ENCODE data around the gene ZNF578.
A peak's percentile ranks its signal among the peaks of the same experiment; 100 is the strongest.
"Not testable (repeated sequence)": the region's sequence is repeated elsewhere in the genome, so short reads cannot be mapped to it uniquely, and the experiment has no call there.

Gene ZNF578

DNA sequence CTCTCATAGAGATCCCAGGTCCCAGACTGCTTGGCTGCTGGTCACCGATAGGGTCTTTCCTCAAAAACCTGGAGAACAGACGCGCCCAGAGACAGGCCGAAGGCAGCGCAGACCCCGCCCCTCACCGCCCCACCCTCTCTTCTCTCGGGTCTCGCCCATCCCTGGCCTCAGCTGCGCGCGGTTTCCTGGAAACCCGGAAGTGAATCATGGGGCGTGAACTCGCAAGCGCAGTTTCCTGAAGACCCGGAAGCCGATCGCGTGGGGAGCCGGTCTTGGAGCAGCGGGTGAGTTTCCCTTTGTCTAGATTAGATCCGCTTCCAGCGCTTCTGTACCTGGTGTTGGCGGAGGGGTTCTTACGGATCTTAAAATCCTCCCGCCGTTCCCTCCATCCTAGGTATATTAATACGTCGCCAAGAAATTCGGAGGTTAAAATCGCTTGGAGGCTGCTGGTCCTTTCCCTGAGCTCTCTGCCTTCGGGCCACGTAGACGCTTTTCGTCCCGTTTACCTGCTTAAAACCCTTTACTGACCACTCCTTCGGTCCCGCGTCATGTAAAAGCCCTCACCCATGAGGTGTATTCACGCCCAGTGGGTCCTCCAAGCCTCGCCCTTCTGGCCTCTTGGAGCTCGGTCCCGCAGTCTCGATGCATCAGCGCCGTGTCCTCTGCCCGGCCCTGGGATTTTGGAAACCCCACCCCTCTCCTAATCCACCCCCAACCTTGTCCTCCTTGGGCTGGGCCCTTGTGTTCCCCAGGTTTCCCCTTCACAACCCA lies at the start of gene ZNF578:
TSS of gene ZNF578 (plus strand) at position 230 of the 771 bp plus-strand sequence. CDS start 48,293 bp downstream, outside the sequence.
- Histone ChIP-seq H3K27ac (peak within 1 kb of the TSS in 1 of 21 experiments; percentile 63), H3K4me3 (peak within 1 kb of the TSS; percentile 26 to 53 (median 38))

DNA sequence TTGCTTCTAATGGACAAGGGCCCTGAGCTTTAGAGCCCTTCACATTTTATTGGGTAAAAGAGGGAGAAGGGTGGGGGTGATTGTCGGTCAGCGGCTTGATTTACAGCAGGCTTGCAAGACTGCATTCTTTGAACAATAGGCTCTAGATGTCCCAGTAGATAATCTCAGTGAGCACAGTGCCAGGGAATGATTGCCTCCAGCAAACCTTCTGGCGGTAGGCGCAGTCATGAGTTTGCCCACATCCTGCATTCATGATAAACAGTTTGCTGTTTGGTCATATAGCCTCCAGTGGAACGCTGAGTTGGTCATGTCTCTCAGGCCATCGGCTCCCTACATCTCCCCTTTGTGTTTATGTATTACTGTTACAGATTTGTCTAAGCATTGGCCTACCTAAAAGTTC lies 43.1 kb upstream of the ZNF578 start:
- H3K27ac ChIP-seq: no peak overlapping the region
- H3K4me3 ChIP-seq: no peak overlapping the region

DNA sequence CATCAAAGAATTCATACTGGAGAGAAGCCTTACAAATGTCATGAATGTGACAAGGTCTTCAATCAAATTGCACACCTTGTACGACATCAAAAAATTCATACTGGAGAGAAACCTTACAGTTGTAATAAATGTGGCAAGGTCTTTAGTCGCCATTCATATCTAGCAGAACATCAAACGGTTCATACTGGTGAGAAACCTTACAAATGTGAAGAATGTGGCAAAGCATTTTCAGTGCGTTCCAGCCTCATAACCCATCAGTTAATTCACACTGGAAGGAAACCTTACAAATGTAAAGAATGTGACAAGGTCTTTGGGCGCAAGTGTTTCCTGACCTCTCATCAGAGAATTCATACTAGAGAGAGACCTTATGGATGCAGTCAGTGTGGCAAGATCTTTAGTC lies 37.6 kb upstream of the ZNF578 start:
- H3K27ac ChIP-seq: no peak overlapping the region
- no peak overlapping the region for H3K4me3 ChIP-seq

DNA sequence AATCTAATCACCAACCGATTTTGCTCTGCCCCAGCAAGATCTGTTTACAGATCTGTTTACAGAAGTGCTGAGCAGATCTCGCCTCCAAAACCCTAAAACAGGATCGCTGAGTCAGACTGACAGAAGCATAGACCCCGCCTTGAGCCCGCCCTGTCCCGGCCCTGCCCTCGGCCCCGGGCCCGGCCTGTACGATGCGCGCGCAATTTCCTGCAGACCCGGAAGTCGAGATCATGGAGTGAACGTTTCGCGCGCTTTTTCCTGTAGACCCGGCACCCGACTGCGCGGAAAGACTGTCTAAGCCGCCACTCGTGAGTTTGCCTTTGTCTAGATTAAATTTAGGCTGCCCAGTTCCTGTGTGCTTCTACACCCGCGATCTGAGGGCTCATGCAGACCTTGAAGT lies 24.4 kb upstream of the ZNF578 start, which contains the start of gene ZNF534:
TSS of gene ZNF534 (plus strand) at position 212 of the 400 bp plus-strand sequence. CDS start 2,327 bp downstream, outside the sequence.
- Histone ChIP-seq H3K27ac (no peak within 1 kb of the TSS), H3K4me3 (no peak within 1 kb of the TSS)

DNA sequence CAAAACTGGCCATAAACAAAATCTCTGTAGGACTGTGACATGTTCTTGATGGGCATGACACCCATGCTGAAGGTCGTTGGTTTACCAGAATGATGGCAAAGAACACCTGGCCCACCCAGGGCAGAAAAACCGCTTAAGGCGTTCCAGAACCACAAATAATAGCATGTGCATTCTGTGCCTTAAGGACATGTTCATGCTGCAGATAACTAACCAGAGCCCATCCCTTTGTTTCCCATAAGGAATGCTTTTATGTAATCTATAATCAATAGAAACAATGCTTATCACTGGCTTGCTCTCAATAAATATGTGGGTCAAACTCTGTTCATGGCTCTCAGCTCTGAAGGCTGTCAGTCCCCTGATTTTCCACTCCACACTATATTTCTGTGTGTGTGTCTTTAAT lies 11.2 kb upstream of the ZNF578 start:
- Histone ChIP-seq H3K4me3 (no peak overlapping the region), H3K27ac (no peak overlapping the region)

DNA sequence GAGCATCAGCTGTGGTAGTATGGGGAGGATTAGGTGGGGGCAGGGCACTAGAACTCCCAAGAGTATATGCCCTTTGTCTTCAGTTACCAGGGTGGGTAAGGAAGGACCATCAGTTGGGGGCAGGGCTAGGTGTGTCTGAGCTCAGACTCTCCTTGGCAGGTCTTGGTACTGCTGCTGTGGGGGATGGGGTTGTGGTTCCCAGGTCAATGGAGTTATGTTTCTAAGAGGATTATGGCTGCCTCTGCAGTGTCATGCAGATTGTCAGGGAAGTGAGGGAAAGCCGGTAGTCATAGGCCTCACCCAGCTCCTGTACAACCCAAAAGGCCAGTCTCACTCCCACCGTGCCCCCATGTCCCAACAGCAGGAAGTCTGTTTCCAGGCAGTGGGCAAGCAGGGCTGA lies 8.8 kb upstream of the ZNF578 start:
- H3K27ac ChIP-seq: no peak overlapping the region
- H3K4me3 ChIP-seq: no peak overlapping the region

DNA sequence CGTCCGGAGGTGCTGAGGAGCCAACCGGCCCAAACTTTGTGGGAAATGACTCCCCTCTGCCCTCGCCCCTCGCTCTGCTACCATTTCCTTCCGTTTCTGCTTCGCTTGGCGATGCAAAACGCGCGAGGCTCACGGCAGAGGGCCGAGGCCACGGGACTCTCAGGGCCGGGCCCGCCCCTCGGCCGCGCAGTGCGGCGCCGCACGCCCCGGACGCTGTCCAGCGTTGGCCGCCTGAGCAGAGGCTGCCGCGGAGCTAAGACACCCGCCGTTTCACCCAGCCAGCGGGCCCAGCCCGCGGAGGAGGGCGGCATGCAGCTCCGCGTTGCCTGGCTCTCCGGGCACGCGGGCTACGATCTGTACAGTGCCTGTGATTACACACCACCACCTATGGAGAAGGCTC lies 2.1 kb upstream of the ZNF578 start:
- H3K4me3 ChIP-seq: no peak overlapping the region
- no peak overlapping the region for H3K27ac ChIP-seq

DNA sequence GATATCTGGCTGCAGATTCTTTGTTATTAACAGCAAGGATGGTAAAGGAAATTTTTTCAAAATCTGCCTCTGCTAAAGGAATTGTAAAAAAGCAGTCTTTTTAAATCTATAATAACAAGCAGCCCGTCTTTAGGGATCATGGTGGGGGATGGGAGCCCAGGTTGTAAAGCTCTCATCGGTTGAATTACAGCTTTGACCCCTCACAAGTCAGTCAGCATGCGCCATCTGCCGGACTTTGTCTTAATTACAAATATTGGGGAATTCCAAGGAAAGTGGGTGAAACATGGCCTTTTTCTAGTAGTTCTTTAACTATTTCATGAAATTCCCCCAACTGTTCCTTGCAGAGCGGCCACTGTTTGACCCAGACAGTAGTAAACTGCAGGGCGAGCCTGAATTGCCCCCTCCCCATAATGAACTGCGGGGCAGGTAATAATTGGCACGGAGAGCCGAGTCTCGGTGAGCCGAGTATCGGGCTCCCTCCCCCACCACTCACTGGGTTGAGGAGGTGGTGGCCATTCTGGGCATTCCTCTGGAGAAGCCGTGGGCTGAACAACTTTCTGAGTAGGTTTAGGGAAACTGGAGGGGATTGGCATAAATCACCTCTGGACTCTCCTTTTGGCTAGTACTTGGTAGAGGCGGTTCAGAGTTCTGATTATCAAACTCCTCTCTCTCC lies 11.6 kb downstream of the ZNF578 start:
- H3K4me3 ChIP-seq: no peak overlapping the region
- no peak overlapping the region for H3K27ac ChIP-seq

DNA sequence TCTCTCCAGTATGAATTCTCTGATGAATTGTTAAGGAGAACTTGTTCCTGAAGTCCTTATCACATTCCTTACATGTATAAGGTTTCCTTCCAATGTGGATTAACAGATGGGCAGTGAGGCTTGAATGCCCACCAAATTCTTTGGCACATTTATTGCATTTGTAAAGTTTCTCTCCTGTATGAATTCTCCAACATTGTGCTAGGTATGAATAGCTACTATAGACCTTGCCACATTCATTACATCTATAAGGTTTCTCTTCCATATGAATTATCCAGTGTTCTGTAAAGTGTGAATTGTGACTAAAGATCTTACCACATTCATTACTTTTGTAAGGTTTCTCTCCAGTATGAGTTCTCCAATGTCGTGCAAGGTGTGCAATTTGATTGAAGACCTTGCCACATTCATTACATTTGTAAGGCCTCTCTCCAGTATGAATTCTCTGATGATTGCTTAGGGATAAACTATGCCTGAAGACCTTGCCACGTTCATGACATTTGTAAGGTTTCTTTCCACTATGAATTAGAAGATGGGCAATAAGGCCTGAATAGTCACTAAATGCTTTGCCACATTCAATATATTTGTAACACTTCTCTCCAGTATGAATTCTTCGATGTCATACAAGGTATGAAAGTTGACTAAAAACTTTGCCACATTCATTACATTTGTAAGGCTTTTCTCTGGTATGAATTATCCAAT lies 20.4 kb downstream of the ZNF578 start:
- no peak overlapping the region for H3K27ac ChIP-seq
- no peak overlapping the region for H3K4me3 ChIP-seq

DNA sequence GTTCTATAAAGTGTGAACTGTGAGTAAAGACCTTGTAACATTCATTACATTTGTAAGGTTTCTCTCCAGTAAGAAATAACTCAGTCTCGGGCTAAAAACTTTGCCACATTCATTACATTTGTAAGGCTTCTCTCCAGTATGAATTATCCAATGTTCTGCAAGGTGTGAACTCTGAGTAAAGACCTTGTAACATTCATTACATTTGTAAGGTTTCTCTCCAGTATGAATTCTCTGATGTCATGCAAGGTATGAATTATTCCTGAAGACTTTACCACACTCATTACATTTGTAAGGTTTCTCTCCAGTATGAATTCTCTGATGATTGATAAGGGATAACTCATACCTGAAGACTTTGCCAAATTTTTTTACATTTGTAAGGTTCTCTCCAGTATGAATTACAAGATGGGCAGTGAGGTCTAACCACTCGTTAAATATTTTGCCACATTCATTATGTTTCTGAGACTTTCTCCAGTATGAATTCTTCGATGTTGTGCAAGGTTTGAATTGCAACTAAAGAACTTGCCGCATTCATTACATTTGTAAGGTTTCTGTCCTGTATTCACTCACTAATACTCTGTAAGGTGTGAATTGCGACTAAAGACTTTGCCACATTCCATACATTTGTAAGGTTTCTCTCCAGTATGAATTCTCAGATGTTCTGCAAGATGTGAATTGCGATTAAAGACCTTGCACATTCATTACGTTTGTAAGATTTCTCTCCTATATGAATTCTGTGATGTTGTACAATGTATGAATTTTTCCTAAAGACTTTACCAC lies 21.2 kb downstream of the ZNF578 start:
- Histone ChIP-seq H3K27ac (no peak overlapping the region), H3K4me3 (no peak overlapping the region)

DNA sequence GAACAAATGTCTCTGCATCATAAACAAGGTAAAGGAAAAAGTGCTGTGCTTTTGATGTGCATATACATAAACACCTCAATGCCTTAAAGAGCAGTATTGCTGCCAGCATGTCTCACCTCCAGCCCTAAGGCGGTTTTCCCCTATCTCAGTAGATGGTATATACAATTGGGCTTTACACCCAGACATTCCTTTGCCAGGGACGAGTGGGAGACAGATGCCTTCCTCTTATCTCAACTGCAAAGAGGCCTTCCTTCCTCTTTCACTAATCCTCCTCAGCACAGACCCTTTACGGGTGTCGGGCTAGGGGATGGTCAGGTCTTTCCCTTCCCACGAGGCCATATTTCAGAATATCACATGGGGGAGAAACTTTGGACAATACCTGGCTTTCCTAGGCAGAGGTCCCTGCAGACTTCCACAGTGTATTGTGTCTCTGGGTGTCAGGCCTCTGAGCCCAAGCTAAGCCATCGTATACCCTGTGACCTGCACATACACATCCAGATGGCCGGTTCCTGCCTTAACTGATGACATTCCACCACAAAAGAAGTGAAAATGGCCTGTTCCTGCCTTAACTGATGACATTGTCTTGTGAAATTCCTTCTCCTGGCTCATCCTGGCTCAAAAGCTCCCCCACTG lies 30.9 kb downstream of the ZNF578 start:
- not testable (repeated sequence) for H3K27ac ChIP-seq, H3K4me3 ChIP-seq

DNA sequence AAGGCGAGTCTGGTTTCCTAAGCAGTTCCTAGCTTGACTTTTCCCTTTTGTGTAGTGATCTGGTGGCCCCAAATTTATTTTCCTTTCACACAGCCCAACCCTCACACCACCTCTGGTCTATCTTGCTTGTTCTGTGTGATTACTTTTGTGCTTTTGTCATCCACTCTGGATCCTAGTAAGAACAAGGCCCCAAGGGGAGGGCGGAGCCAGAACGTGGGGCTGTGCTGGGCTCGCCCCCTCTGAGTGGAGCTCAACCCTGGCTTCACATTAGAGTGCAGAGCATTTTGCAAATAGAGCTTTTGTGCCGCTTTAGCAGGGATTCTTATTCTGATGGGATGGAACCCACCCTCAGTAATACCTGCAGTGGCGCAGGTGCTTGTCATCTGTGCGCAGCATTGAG lies 31.7 kb downstream of the ZNF578 start:
- H3K4me3 ChIP-seq, H3K27ac ChIP-seq: not testable (repeated sequence)

DNA sequence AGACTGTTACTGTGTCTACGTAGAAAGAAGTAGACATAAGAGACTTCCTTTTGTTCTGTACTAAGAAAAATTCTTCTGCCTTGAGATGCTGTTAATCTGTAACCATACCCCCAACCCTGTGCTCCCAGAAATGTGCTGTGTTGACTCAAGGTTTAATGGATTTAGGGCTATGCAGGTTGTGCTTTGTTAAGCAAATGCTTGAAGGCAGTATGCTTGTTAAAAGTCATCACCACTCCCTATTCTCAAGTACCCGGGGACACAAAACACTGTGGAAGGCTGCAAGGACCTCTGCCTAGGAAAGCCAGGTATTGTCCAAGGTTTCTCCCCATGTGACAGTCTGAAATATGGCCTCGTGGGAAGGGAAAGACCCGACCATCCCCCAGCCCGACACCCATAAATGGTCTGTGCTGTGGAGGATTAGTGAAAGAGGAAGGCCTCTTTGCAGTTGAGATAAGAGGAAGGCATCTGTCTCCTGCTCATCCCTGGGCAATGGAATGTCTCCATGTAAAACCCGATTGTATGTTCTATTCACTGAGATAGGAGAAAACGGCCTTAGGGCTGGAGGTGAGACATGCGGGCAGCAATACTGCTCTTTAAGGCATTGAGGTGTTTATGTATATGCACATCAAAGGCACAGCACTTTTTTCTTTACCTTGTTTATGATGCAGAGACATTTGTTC lies 32.3 kb downstream of the ZNF578 start:
- not testable (repeated sequence) for H3K4me3 ChIP-seq, H3K27ac ChIP-seq

DNA sequence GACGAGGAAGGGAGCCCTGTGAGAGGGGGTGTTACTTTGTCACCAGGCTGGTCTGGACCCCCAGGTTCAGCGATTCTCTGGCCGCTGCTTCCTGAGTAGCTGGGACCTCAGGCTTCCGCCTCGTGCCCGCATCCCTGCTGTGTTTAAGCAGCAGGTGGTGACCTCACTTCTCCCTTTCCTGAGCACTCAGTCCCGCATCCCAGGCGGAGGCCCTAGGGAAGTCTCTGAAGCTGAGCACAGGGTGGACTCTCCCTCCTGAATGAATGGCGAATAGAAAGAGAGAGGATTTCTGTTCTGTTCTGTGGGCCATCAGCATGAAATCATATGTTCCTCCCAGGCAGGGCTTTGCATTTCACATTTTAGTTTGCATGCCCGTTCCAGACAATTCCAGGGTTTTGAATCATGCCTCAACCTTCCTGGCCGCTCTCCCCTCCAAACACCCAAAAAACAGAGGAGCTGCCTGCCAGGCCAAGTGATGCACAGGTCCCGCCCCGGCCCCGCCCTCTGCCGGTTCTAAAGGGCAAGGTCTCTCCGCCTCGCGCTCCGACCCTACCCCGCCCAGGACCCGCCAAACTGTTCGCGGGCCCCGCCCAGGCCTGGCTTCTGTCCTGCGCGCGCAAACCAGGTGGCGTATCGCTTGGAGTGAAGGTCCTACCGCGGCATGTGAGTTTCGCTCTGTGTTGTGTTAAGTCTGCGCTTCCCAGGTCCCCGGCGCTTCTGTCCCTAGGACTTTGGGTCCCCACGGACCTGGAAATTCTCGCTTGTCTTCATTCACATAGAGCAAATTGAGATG lies 39.0 kb downstream of the ZNF578 start:
- Histone ChIP-seq H3K4me3 (peak overlapping the region in 2 of 7 experiments; percentile 1 to 13), H3K27ac (no peak overlapping the region)

DNA sequence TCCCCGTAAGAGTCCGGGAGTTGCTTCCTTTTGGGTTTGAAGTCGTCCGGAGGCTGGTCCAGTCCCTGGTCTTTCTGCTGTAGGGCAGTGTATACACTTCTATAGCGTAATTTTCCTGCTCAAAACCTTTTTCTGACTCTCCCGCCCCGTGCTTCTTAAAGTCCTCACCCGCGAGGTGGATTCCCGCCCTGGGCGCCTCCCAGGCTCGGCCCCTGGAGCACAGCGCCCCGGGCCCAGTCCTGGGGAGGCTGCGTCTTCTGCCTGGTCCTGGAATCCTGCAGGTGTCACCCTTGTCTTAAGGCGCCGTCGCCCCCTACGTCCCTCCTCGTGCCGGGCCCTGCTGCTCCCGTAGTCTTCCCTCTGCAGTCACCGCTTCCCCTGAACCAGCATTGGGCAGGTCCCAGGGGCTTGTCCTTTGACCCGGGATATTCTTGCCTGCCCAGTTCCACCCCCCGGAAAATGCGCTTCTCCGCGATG lies 39.7 kb downstream of the ZNF578 start:
- Histone ChIP-seq H3K27ac (no peak overlapping the region), H3K4me3 (peak overlapping the region in 2 of 7 experiments; percentile 1 to 13)

DNA sequence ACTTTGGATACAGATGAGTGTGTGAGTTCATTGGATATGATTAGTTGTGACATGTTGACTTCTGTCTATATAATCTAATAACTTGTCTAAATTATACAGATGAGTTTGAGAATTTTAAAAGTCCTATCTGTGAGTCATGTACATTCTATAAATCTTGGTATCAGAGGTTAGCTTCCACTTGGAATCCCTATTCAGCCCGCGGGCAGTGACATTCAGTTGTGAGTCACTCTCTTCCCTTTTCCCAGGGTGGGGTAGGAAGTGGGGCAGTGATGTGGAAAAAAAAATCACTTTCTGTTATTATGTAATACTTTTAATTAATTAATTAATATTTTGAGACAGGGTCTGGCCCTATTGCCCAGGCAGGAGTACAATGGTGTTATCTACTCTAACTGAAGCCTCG lies 41.2 kb downstream of the ZNF578 start:
- no peak overlapping the region for H3K4me3 ChIP-seq

DNA sequence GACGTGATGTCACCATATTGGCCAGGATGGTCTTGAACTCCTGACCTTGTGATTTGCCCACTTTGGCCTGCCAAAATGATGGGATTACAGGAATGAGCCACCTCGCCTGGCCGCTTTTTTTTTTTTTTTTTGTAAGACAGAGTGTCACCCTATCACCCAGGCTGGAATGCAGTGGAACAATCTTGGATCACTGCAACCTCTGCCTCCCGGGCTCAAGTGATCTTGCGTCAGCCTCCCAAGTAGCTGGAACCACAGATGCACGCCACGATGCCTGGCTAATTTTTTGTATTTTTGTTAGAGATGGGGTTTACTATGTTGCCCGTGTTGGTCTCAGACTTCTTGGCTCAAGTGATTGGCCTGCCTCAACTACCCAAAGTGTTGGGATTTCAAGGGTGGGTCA lies 45.2 kb downstream of the ZNF578 start:
- Histone ChIP-seq H3K27ac (no peak overlapping the region), H3K4me3 (no peak overlapping the region)

More for the DNA sequence above, 41.2 kb downstream of the ZNF578 start:
- H3K27ac ChIP-seq: no peak overlapping the region

DNA sequence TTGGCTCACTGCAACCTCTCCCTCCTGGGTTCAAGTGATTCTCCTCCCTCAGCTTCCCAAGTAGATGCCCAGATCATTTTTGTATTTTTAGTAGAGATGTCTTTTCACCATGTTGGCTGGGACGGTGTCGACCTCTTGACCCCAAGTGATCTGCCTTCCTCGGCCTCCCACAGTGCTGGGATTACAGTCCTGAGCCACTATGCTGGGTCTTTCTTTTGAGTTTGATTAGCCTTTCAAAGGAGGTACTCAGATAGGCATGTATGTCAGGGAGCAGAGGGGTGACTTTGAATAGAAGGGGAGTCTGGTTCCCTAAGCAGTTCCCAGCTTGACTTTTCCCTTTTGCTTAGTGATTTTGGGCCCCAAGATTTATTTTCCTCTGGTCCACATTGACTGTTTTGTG lies 47.1 kb downstream of the ZNF578 start:
- H3K4me3 ChIP-seq, H3K27ac ChIP-seq: not testable (repeated sequence)
